ELF-1 (cell line): ENCODE data around the gene SH2B2.
"Not testable (repeated sequence)": the region's sequence is repeated elsewhere in the genome, so short reads cannot be mapped to it uniquely, and the experiment has no call there.

Experiments
- DNase-seq: peaks from one replicate; pipeline ENCODE4 v3.0.0-alpha.2; 2016; ENCODE audit warnings: low read depth, low spot score

Gene SH2B2

GRCh38 chr7:102305414-102306268 lies 19.0 kb downstream of the SH2B2 start:
- no peak for DNase-seq

GRCh38 chr7:102306916-102307677 lies 20.4 kb downstream of the SH2B2 start:
- peak; percentile 84 for DNase-seq

- DNase-seq = peak; percentile 73
Observed at GRCh38 chr7:102310414-102310815, 23.7 kb downstream of the SH2B2 start.

GRCh38 chr7:102312317-102312716 lies 25.6 kb downstream of the SH2B2 start:
- peak; percentile 72 for DNase-seq

- no peak for DNase-seq
Observed at GRCh38 chr7:102313997-102314780, 27.5 kb downstream of the SH2B2 start.

GRCh38 chr7:102317231-102318059 lies 30.8 kb downstream of the SH2B2 start:
- DNase-seq = peak; percentile 48

- DNase-seq = peak; percentile 44
Observed at GRCh38 chr7:102318482-102318971, 31.9 kb downstream of the SH2B2 start.

GRCh38 chr7:102319671-102320070 lies 33.0 kb downstream of the SH2B2 start:
- peak; percentile 84 for DNase-seq

GRCh38 chr7:102320181-102320580 lies 33.5 kb downstream of the SH2B2 start:
- no peak for DNase-seq

GRCh38 chr7:102320601-102321350 lies 34.1 kb downstream of the SH2B2 start:
- DNase-seq = no peak

- DNase-seq = peak; percentile 71
Observed at GRCh38 chr7:102321351-102322201, 34.9 kb downstream of the SH2B2 start.

- DNase-seq = no peak
Observed at GRCh38 chr7:102322202-102322715, 35.6 kb downstream of the SH2B2 start.

- DNase-seq = no peak
Observed at GRCh38 chr7:102323914-102324195, 37.2 kb downstream of the SH2B2 start.

GRCh38 chr7:102325106-102325505 lies 38.4 kb downstream of the SH2B2 start:
- not testable (repeated sequence) for DNase-seq

- no peak for DNase-seq
Observed at GRCh38 chr7:102326157-102326889, 39.7 kb downstream of the SH2B2 start.

- not testable (repeated sequence) for DNase-seq
Observed at GRCh38 chr7:102327183-102327582, 40.5 kb downstream of the SH2B2 start.

GRCh38 chr7:102328863-102329262 lies 42.2 kb downstream of the SH2B2 start:
- not testable (repeated sequence) for DNase-seq

- not testable (repeated sequence) for DNase-seq
Observed at GRCh38 chr7:102329366-102329765, 42.7 kb downstream of the SH2B2 start.
